Measurements from ENCODE around the gene MINK1.
A peak's percentile ranks its signal among the peaks of the same experiment; 100 is the strongest.
"Not testable (repeated sequence)": the region's sequence is repeated elsewhere in the genome, so short reads cannot be mapped to it uniquely, and the experiment has no call there.

The MINK1 gene

GRCh38 chr17:4920351-4921048 is 87.4 kb downstream of the MINK1 start:
- Mint-ChIP-seq H3K36me3 (ENCODE audit: low read depth) (no peaks in the 10 kb centered on the region), H3K27me3 (ENCODE audit: low read depth) (no peaks in the 10 kb centered on the region), H3K27ac (no peak overlapping the region), H3K9me3 (no peaks in the 10 kb centered on the region), H3K4me3 (no peak overlapping the region), H3K4me1 (ENCODE audit: low read depth) (no peaks in the 10 kb centered on the region)
- no peak for DNase-seq (ENCODE audit: low spot score)

GRCh38 chr17:4921320-4921719 is 88.2 kb downstream of the MINK1 start:
- Mint-ChIP-seq H3K4me1 (ENCODE audit: low read depth) (no peaks in the 10 kb centered on the region), H3K36me3 (ENCODE audit: low read depth) (peaks cover under 1% of the 10 kb centered on the region), H3K9me3 (no peaks in the 10 kb centered on the region), H3K27ac (no peak overlapping the region), H3K27me3 (ENCODE audit: low read depth) (no peaks in the 10 kb centered on the region), H3K4me3 (no peak overlapping the region)
- no peak for DNase-seq (ENCODE audit: low spot score)

GRCh38 chr17:4926577-4927335 is 93.6 kb downstream of the MINK1 start:
- H3K4me1 Mint-ChIP-seq (ENCODE audit: low read depth); H3K9me3 Mint-ChIP-seq; DNase-seq (ENCODE audit: low spot score); H3K27me3 Mint-ChIP-seq (ENCODE audit: low read depth); H3K4me3 Mint-ChIP-seq: not testable (repeated sequence)
- H3K27ac Mint-ChIP-seq: peak overlapping the region; percentile 3
- H3K36me3 Mint-ChIP-seq (ENCODE audit: low read depth): peaks cover 22% of the 10 kb centered on the region

GRCh38 chr17:4928881-4929280 is 95.7 kb downstream of the MINK1 start:
- Mint-ChIP-seq H3K9me3 (no peaks in the 10 kb centered on the region), H3K4me1 (ENCODE audit: low read depth) (peaks cover 6% of the 10 kb centered on the region), H3K27ac (no peak overlapping the region), H3K4me3 (no peak overlapping the region), H3K27me3 (ENCODE audit: low read depth) (no peaks in the 10 kb centered on the region), H3K36me3 (ENCODE audit: low read depth) (peaks cover 27% of the 10 kb centered on the region)
- DNase-seq (ENCODE audit: low spot score): no peak

GRCh38 chr17:4931963-4932362 is 98.8 kb downstream of the MINK1 start, which contains the start of gene GP1BA:
Gene GP1BA, plus strand, starts transcription at chr17:4932277. Its CDS starts 328 bp downstream, at chr17:4932605.
- Mint-ChIP-seq H3K27ac (peak within 1 kb of the TSS; percentile 15), H3K36me3 (ENCODE audit: low read depth) (peaks cover 37% of the 10 kb centered on the region), H3K27me3 (ENCODE audit: low read depth) (no peaks in the 10 kb centered on the region), H3K4me3 (no peak within 1 kb of the TSS), H3K4me1 (ENCODE audit: low read depth) (peaks cover 21% of the 10 kb centered on the region), H3K9me3 (no peaks in the 10 kb centered on the region)
- no peak for DNase-seq (ENCODE audit: low spot score)

- H3K27me3 Mint-ChIP-seq (ENCODE audit: low read depth): no peaks in the 10 kb centered on the region
- peaks cover 21% of the 10 kb centered on the region for H3K4me1 Mint-ChIP-seq (ENCODE audit: low read depth)
- H3K4me3 Mint-ChIP-seq: no peak overlapping the region
- no peak overlapping the region for H3K27ac Mint-ChIP-seq
- DNase-seq (ENCODE audit: low spot score): no peak
- H3K9me3 Mint-ChIP-seq: no peaks in the 10 kb centered on the region
- peaks cover 41% of the 10 kb centered on the region for H3K36me3 Mint-ChIP-seq (ENCODE audit: low read depth)
Observed at GRCh38 chr17:4932756-4933155, 99.6 kb downstream of the MINK1 start.

- no peak for DNase-seq (ENCODE audit: low spot score)
- H3K27me3 Mint-ChIP-seq (ENCODE audit: low read depth): no peaks in the 10 kb centered on the region
- no peaks in the 10 kb centered on the region for H3K9me3 Mint-ChIP-seq
- peaks cover 46% of the 10 kb centered on the region for H3K36me3 Mint-ChIP-seq (ENCODE audit: low read depth)
- peak overlapping the region; percentile 12 for H3K4me3 Mint-ChIP-seq
- peaks cover 27% of the 10 kb centered on the region for H3K4me1 Mint-ChIP-seq (ENCODE audit: low read depth)
- H3K27ac Mint-ChIP-seq: peak overlapping the region; percentile 67
Observed at GRCh38 chr17:4933646-4934045, 100.5 kb downstream of the MINK1 start.

- H3K4me3 Mint-ChIP-seq: peak overlapping the region; percentile 12
- peak overlapping the region; percentile 67 for H3K27ac Mint-ChIP-seq
- H3K4me1 Mint-ChIP-seq (ENCODE audit: low read depth): peaks cover 31% of the 10 kb centered on the region
- no peaks in the 10 kb centered on the region for H3K9me3 Mint-ChIP-seq
- peaks cover 47% of the 10 kb centered on the region for H3K36me3 Mint-ChIP-seq (ENCODE audit: low read depth)
- DNase-seq (ENCODE audit: low spot score): no peak
- no peaks in the 10 kb centered on the region for H3K27me3 Mint-ChIP-seq (ENCODE audit: low read depth)
Observed at GRCh38 chr17:4934173-4934979, 101.2 kb downstream of the MINK1 start.

- no peak for DNase-seq (ENCODE audit: low spot score)
- Mint-ChIP-seq H3K36me3 (ENCODE audit: low read depth) (peaks cover 49% of the 10 kb centered on the region), H3K9me3 (no peaks in the 10 kb centered on the region), H3K4me3 (no peak overlapping the region), H3K4me1 (ENCODE audit: low read depth) (peaks cover 31% of the 10 kb centered on the region), H3K27me3 (ENCODE audit: low read depth) (no peaks in the 10 kb centered on the region), H3K27ac (no peak overlapping the region)
Observed at GRCh38 chr17:4935650-4936049, 102.5 kb downstream of the MINK1 start.

- no peaks in the 10 kb centered on the region for H3K9me3 Mint-ChIP-seq
- no peak overlapping the region for H3K4me3 Mint-ChIP-seq
- peak overlapping the region; percentile 47 for H3K27ac Mint-ChIP-seq
- no peaks in the 10 kb centered on the region for H3K27me3 Mint-ChIP-seq (ENCODE audit: low read depth)
- peaks cover 51% of the 10 kb centered on the region for H3K36me3 Mint-ChIP-seq (ENCODE audit: low read depth)
- no peak for DNase-seq (ENCODE audit: low spot score)
- H3K4me1 Mint-ChIP-seq (ENCODE audit: low read depth): peaks cover 33% of the 10 kb centered on the region
Observed at GRCh38 chr17:4936436-4936835, 103.3 kb downstream of the MINK1 start.

- Mint-ChIP-seq H3K27me3 (ENCODE audit: low read depth) (no peaks in the 10 kb centered on the region), H3K27ac (no peak overlapping the region), H3K9me3 (no peaks in the 10 kb centered on the region), H3K36me3 (ENCODE audit: low read depth) (peaks cover 60% of the 10 kb centered on the region), H3K4me3 (peak overlapping the region; percentile 96), H3K4me1 (ENCODE audit: low read depth) (peaks cover 42% of the 10 kb centered on the region)
- no peak for DNase-seq (ENCODE audit: low spot score)
Observed at GRCh38 chr17:4937553-4937952, 104.4 kb downstream of the MINK1 start.

GRCh38 chr17:4938069-4938491 is 104.9 kb downstream of the MINK1 start:
- peak overlapping the region; percentile 69 for H3K27ac Mint-ChIP-seq

GRCh38 chr17:4938688-4939545 is 105.8 kb downstream of the MINK1 start:
- Mint-ChIP-seq H3K27ac (peak overlapping the region; percentile 87), H3K9me3 (no peaks in the 10 kb centered on the region), H3K36me3 (ENCODE audit: low read depth) (peaks cover 67% of the 10 kb centered on the region), H3K4me1 (ENCODE audit: low read depth) (peaks cover 48% of the 10 kb centered on the region), H3K4me3 (peak overlapping the region; percentile 96), H3K27me3 (ENCODE audit: low read depth) (no peaks in the 10 kb centered on the region)
- no peak for DNase-seq (ENCODE audit: low spot score)

More at GRCh38 chr17:4938069-4938491, 104.9 kb downstream of the MINK1 start:
- Mint-ChIP-seq H3K9me3 (no peaks in the 10 kb centered on the region), H3K27me3 (ENCODE audit: low read depth) (no peaks in the 10 kb centered on the region), H3K4me1 (ENCODE audit: low read depth) (peaks cover 46% of the 10 kb centered on the region), H3K36me3 (ENCODE audit: low read depth) (peaks cover 63% of the 10 kb centered on the region), H3K4me3 (peak overlapping the region; percentile 96)
- DNase-seq (ENCODE audit: low spot score): no peak
